Spleen (tissue), 11 donors: ENCODE measurements around the gene SLC41A1. TPM values are rescaled to one million over a fixed set of nuclear protein-coding genes. Genes with fewer than 3 reads are reported as not detected.
A peak's percentile ranks its signal among the peaks of the same experiment; 100 is the strongest.

Source experiments
- DNase-seq: peaks from one replicate; pipeline ENCODE4 v3.0.0-alpha.2; 2020
- H3K27ac ChIP-seq, 8 donors: fragments of 200-600 bp; sonication (generic) in 7 of 8; 1 replicate in 4 of 8; 2 replicates in 4 of 8; pipeline versions ENCODE4 v1.5.0 to v1.8.0; 2016 to 2021; ENCODE audit warnings: inconsistent platforms in 4 of 8, mild to moderate bottlenecking in 4 of 8, moderate library complexity in 1 of 8
- H3K27me3 ChIP-seq, 7 donors: fragments of 200-600 bp; sonication (generic) in 6 of 7; replicated peaks in 1 of 7; 1 replicate in 4 of 7; 2 replicates in 3 of 7; pipeline versions ENCODE4 v1.5.0 to v1.8.0; 2016 to 2021; ENCODE audit warnings: inconsistent platforms in 3 of 7, mild to moderate bottlenecking in 1 of 7
- H3K36me3 ChIP-seq, 6 donors: fragments of 200-600 bp; sonication (generic) in 5 of 6; 1 replicate in 4 of 6; 2 replicates in 2 of 6; pipeline versions ENCODE4 v1.5.0 to v1.8.0; 2016 to 2021; ENCODE audit warnings: inconsistent platforms in 2 of 6
- H3K4me1 ChIP-seq, 6 donors: fragments of 200-600 bp; sonication (generic) in 5 of 6; 1 replicate in 3 of 6; 2 replicates in 3 of 6; pipeline versions ENCODE4 v1.5.0 to v1.8.0; 2016 to 2021; ENCODE audit warnings: inconsistent platforms in 3 of 6
- H3K4me3 ChIP-seq, 8 donors: fragments of 200-600 bp; sonication (generic) in 7 of 8; 1 replicate in 4 of 8; 2 replicates in 4 of 8; pipeline versions ENCODE4 v1.5.0 to v1.8.0; 2016 to 2021; ENCODE audit warnings: inconsistent platforms in 4 of 8, mild to moderate bottlenecking in 4 of 8, moderate library complexity in 2 of 8
- H3K9me3 ChIP-seq, 8 donors: fragments of 200-600 bp; sonication (generic) in 7 of 8; 1 replicate in 4 of 8; 2 replicates in 4 of 8; pipeline versions ENCODE4 v1.5.0 to v1.8.0; 2016 to 2021; ENCODE audit warnings: inconsistent platforms in 4 of 8
- POLR2A ChIP-seq, 3 donors: fragments of 450-650 bp; IDR thresholded peaks; one replicate each; pipeline ENCODE4 v1.5.1; 2017; ENCODE audit warnings: antibody characterized with exemption in 3 of 3, mild to moderate bottlenecking in 1 of 3
- POLR2AphosphoS5 ChIP-seq, 3 donors: sonication (generic); formaldehyde crosslinking; IDR thresholded peaks; one replicate each; pipeline ENCODE4 v1.5.1; 2017; ENCODE audit warnings: antibody characterized with exemption in 3 of 3
- WGBS, 5 donors: extraction: QIAGEN DNeasy Blood & Tissue Kit in 3 of 5; methylation state at CpG; one replicate each; pipeline versions ENCODE4 v1.1.5 to v1.1.7; 2013 to 2018; 5-methylcytosine and 5-hydroxymethylcytosine counted together
- intact Hi-C: fragments of 100-400 bp; cut with DNase I; formaldehyde crosslinking; loops from one replicate; pipeline ENCODE4 v1.15.0; 2023; ENCODE audit warnings: low total_unique reads
- polyA plus RNA-seq, 3 donors: library from polyadenylated mRNA; stranded (reverse); fragments of 200-250 nt; gene quantifications; one replicate each; pipeline ENCODE4 v1.2.1, GENCODE V29; 2013
- total RNA-seq, 7 donors: library from RNA; depleted of rRNA in 3 of 7; stranded (reverse); fragments of >200 nt in 3 of 7; fragmentation: NEBNext Ultra II Directional in 4 of 7; extraction: Animal tissue kit (Norgen Biotek cat#: 25700) in 4 of 7; gene quantifications; one replicate each; pipeline versions ENCODE4 v1.1.0 to v1.2.1, GENCODE V29; 2016 to 2021
- TF ChIP-seq, protein P1 (sequence below), 11 experiments: fragments of 200-600 bp in 7 of 11; fragments of 450-650 bp in 4 of 11; sonication (generic) in 4 of 11; IDR thresholded peaks in 8 of 11; conservative IDR thresholded peaks in 3 of 11; 1 replicate in 7 of 11; 2 replicates in 4 of 11; pipeline versions ENCODE4 v1.4.0 to v1.8.0; 2016 to 2021; ENCODE audit warnings: antibody characterized with exemption in 11 of 11, inconsistent platforms in 4 of 11, mild to moderate bottlenecking in 1 of 11
- donor health status: healthy with polysubstance abuse.
- donor health status: DM: no; HTN: no; CAD: no; lungs with moderate emphysema.
- donor health status: DM: no; HTN: no; CAD: no.
- donor health status: Bipolar disorder and iron deficiency.
- donor health status: healthy.
- donor health status: DM: no; HTN: no; CAD: no.
- donor health status: DM: yes; HTN: yes; CAD: no.

SLC41A1 gene
- total and polyA plus RNA-seq, 10 donors: 4.1 to 29.0 (median 20.8) TPM

- no peaks in the 10 kb centered on the region for H3K27me3 ChIP-seq
- H3K9me3 ChIP-seq: no peaks in the 10 kb centered on the region
- H3K27ac ChIP-seq: peak overlapping the region; percentile 83 to 94 (median 88)
- TF ChIP-seq, protein P1, sequence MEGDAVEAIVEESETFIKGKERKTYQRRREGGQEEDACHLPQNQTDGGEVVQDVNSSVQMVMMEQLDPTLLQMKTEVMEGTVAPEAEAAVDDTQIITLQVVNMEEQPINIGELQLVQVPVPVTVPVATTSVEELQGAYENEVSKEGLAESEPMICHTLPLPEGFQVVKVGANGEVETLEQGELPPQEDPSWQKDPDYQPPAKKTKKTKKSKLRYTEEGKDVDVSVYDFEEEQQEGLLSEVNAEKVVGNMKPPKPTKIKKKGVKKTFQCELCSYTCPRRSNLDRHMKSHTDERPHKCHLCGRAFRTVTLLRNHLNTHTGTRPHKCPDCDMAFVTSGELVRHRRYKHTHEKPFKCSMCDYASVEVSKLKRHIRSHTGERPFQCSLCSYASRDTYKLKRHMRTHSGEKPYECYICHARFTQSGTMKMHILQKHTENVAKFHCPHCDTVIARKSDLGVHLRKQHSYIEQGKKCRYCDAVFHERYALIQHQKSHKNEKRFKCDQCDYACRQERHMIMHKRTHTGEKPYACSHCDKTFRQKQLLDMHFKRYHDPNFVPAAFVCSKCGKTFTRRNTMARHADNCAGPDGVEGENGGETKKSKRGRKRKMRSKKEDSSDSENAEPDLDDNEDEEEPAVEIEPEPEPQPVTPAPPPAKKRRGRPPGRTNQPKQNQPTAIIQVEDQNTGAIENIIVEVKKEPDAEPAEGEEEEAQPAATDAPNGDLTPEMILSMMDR (IDR thresholded peaks at IDR 0.05 in 8 of 11, conservative IDR thresholded peaks at IDR 0.05 in 3 of 11): no peak
- TF ChIP-seq POLR2A (IDR thresholded peaks at IDR 0.05) (no peak), POLR2AphosphoS5 (IDR thresholded peaks at IDR 0.05) (no peak)
- H3K4me1 ChIP-seq: peaks cover 5 to 60% (median 43%) of the 10 kb centered on the region in 6 donors
- WGBS, 5 donors: 10 to 14% (median 12%) methylated on average over 35 to 36 of the region's 36 CpGs
- H3K36me3 ChIP-seq: peaks cover 0 to 24% (median 13%) of the 10 kb centered on the region in 6 donors
- intact Hi-C loops: no loop called here
- peak overlapping the region; percentile 66 to 89 (median 76) for H3K4me3 ChIP-seq
- DNase-seq: peak; percentile 79
These were observed 38.6 kb downstream of the SLC41A1 start for GRCh38 chr1:205774198-205775014.

GRCh38 chr1:205772607-205773032, 40.4 kb downstream of the SLC41A1 start:
- Histone ChIP-seq H3K27ac (peak overlapping the region in 2 of 8 donors; percentile 3 to 7), H3K9me3 (no peaks in the 10 kb centered on the region), H3K4me1 (peaks cover 5 to 49% (median 36%) of the 10 kb centered on the region in 6 donors), H3K36me3 (peaks cover 0 to 41% (median 19%) of the 10 kb centered on the region in 6 donors), H3K4me3 (no peak overlapping the region), H3K27me3 (no peaks in the 10 kb centered on the region)
- 66 to 72% (median 67%) methylated on average over 2 of the region's 2 CpGs for WGBS, 5 donors
- intact Hi-C loops: no loop called here
- TF ChIP-seq, protein P1 (IDR thresholded peaks at IDR 0.05 in 8 of 11, conservative IDR thresholded peaks at IDR 0.05 in 3 of 11): no peak
- TF ChIP-seq POLR2AphosphoS5 (IDR thresholded peaks at IDR 0.05): no peak
- no peak for TF ChIP-seq POLR2A (IDR thresholded peaks at IDR 0.05)
- DNase-seq: no peak

GRCh38 chr1:205770618-205771017, 42.4 kb downstream of the SLC41A1 start:
- 82 to 93% (median 91%) methylated on average over 4 of the region's 4 CpGs for WGBS, 5 donors
- TF ChIP-seq POLR2AphosphoS5 (IDR thresholded peaks at IDR 0.05) (no peak), POLR2A (IDR thresholded peaks at IDR 0.05) (no peak)
- TF ChIP-seq, protein P1 (IDR thresholded peaks at IDR 0.05 in 8 of 11, conservative IDR thresholded peaks at IDR 0.05 in 3 of 11): no peak
- no peak for DNase-seq

More at GRCh38 chr1:205770618-205771017, 42.4 kb downstream of the SLC41A1 start:
- H3K4me3 ChIP-seq: no peak overlapping the region
- H3K36me3 ChIP-seq: peaks cover 0 to 53% (median 19%) of the 10 kb centered on the region in 6 donors
- peaks cover 5 to 41% (median 30%) of the 10 kb centered on the region in 6 donors for H3K4me1 ChIP-seq
- no peak overlapping the region for H3K27ac ChIP-seq
- H3K27me3 ChIP-seq: no peaks in the 10 kb centered on the region
- H3K9me3 ChIP-seq: no peaks in the 10 kb centered on the region
- intact Hi-C loops: no loop called here
